Adrenal gland (tissue), 12 donors: ENCODE results near the gene PCGF2. TPM values are rescaled to one million over a fixed set of nuclear protein-coding genes. Genes with fewer than 3 reads are reported as not detected.

Experiments used
- DNase-seq, 7 donors: peaks; one replicate each; pipeline ENCODE4 v3.0.0-alpha.2; 2019 to 2020
- H3K27ac ChIP-seq, 5 donors: fragments of 200-600 bp; sonication (generic) in 4 of 5; 1 replicate in 3 of 5; 2 replicates in 2 of 5; pipeline versions ENCODE4 v1.5.1 to v1.8.0; 2016 to 2020; ENCODE audit warnings: mild to moderate bottlenecking in 1 of 5
- H3K27me3 ChIP-seq: fragments of 200-600 bp; 2 replicates; pipeline ENCODE4 v1.8.0; 2021
- H3K36me3 ChIP-seq, 2 donors: fragments of 200-600 bp; replicated peaks in 1 of 2; 1 replicate in 1 of 2; 2 replicates in 1 of 2; pipeline versions ENCODE4 v1.5.1 to v1.8.0; 2018 to 2022
- H3K4me1 ChIP-seq, 2 donors: fragments of 200-600 bp; replicated peaks in 1 of 2; 1 replicate in 1 of 2; 2 replicates in 1 of 2; pipeline versions ENCODE4 v1.5.1 to v1.8.0; 2018 to 2021
- H3K4me3 ChIP-seq, 4 donors: fragments of 200-600 bp; sonication (generic) in 3 of 4; one replicate each; pipeline ENCODE4 v1.5.1; 2016 to 2018
- H3K9me3 ChIP-seq, 3 donors: fragments of 200-600 bp; sonication (generic) in 1 of 3; replicated peaks in 1 of 3; 1 replicate in 2 of 3; 2 replicates in 1 of 3; pipeline versions ENCODE4 v1.5.1 to v1.8.0; 2016 to 2021
- POLR2A ChIP-seq, 2 donors: fragments of 450-650 bp; IDR thresholded peaks; one replicate each; pipeline ENCODE4 v1.6.1; 2017; ENCODE audit warnings: antibody characterized with exemption in 2 of 2, mild to moderate bottlenecking in 2 of 2, moderate library complexity in 1 of 2
- WGBS, 4 donors: extraction: QIAGEN DNeasy Blood & Tissue Kit in 2 of 4; methylation state at CpG; one replicate each; pipeline versions ENCODE4 v1.1.5 to v1.1.7; 2013 to 2017; 5-methylcytosine and 5-hydroxymethylcytosine counted together
- intact Hi-C, 2 donors: fragments of 100-400 bp; cut with DNase I; formaldehyde crosslinking; loops; one replicate each; pipeline versions ENCODE4 v1.14.1 to v1.15.0; 2022 to 2023
- polyA plus RNA-seq, 3 donors: library from polyadenylated mRNA; stranded (reverse); fragments of 200-250 nt in 2 of 3; fragments of 350-450 nt in 1 of 3; fragmentation: Illumina TruSeq in 1 of 3; extraction: RNeasy Lipid Tissue Mini Kit (QIAGEN cat#74804) in 1 of 3; gene quantifications; one replicate each; pipeline ENCODE4 v1.2.3, GENCODE V29; 2013 to 2014
- total RNA-seq, 9 donors: library from RNA; depleted of rRNA in 4 of 9; stranded (reverse); fragments of >200 nt in 4 of 9; fragments of 120-200 nt in 1 of 9; fragmentation: NEBNext Ultra II Directional in 1 of 9; extraction: Animal tissue kit (Norgen Biotek cat#: 25700) in 1 of 9; gene quantifications; one replicate each; pipeline versions ENCODE4 v1.1.0 to v1.2.4, GENCODE V29; 2013 to 2023
- TF ChIP-seq, protein P1 (sequence below), 6 experiments: fragments of 450-650 bp in 4 of 6; fragments of 200-600 bp in 2 of 6; sonication (generic) in 1 of 6; IDR thresholded peaks; 1 replicate in 5 of 6; 2 replicates in 1 of 6; pipeline versions ENCODE4 v1.5.1 to v1.8.0; 2016 to 2021; ENCODE audit warnings: antibody characterized with exemption in 6 of 6, mild to moderate bottlenecking in 2 of 6, moderate library complexity in 1 of 6
- donor health status: healthy with polysubstance abuse.
- donor health status: Bipolar disorder and iron deficiency.
- donor health status: DM: yes; HTN: yes; CAD: no.
- donor health status: DM: no; HTN: no; CAD: no.
- donor health status: DM: no; HTN: no; CAD: no.
- donor health status: DM: yes; HTN: yes; CAD: no.

The PCGF2 gene
- total and polyA plus RNA-seq, 12 donors, result 7.4 to 233 (median 38.9) TPM

DNA sequence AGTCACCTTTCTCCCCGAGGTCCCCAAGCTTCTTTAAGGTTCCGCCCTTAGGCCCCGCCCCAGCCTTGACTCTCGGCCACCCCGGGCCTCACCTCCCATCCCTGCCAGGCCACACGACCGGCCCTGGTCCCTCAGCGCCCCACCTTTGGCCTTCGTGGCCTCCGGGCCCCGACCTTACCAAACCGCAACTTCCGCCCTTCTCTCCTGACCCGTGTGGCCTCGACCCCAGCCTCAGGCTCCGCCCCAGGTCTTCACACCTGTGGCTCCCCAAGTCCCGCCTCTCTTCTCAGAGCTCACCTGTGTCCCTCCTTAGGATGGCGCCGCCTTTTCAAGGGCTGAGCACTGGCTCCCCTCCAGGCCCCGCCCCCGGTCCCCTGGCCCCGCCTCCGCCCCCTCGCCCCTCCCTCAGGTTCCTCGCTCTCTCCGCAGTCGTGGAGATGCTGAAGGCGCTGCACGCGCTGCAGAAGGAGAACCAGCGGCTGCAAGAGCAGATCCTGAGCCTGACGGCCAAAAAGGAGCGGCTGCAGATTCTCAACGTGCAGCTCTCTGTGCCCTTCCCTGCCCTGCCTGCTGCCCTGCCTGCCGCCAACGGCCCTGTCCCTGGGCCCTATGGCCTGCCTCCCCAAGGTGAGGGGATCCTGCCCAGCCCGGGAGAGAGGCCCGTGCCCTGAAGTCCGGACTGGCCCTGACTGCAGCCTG, 28.0 kb downstream of the PCGF2 start:
- peaks cover 0 to 66% of the 10 kb centered on the region in 2 donors for H3K36me3 ChIP-seq
- no peaks in the 10 kb centered on the region for H3K9me3 ChIP-seq
- TF ChIP-seq POLR2A (IDR thresholded peaks at IDR 0.05), result no peak
- TF ChIP-seq, protein P1, sequence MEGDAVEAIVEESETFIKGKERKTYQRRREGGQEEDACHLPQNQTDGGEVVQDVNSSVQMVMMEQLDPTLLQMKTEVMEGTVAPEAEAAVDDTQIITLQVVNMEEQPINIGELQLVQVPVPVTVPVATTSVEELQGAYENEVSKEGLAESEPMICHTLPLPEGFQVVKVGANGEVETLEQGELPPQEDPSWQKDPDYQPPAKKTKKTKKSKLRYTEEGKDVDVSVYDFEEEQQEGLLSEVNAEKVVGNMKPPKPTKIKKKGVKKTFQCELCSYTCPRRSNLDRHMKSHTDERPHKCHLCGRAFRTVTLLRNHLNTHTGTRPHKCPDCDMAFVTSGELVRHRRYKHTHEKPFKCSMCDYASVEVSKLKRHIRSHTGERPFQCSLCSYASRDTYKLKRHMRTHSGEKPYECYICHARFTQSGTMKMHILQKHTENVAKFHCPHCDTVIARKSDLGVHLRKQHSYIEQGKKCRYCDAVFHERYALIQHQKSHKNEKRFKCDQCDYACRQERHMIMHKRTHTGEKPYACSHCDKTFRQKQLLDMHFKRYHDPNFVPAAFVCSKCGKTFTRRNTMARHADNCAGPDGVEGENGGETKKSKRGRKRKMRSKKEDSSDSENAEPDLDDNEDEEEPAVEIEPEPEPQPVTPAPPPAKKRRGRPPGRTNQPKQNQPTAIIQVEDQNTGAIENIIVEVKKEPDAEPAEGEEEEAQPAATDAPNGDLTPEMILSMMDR (IDR thresholded peaks at IDR 0.05), result no peak
- H3K4me3 ChIP-seq, result no peak overlapping the region
- peak overlapping the region in 1 of 5 donors; percentile 39 for H3K27ac ChIP-seq
- WGBS, 4 donors, result 41 to 61% (median 52%) methylated on average over 22 to 39 of the region's 39 CpGs
- intact Hi-C loops, result no loop called here
- no peaks in the 10 kb centered on the region for H3K27me3 ChIP-seq
- DNase-seq, result peak in 1 of 7 donors; percentile 48
- peaks cover 12 to 13% of the 10 kb centered on the region in 2 donors for H3K4me1 ChIP-seq

DNA sequence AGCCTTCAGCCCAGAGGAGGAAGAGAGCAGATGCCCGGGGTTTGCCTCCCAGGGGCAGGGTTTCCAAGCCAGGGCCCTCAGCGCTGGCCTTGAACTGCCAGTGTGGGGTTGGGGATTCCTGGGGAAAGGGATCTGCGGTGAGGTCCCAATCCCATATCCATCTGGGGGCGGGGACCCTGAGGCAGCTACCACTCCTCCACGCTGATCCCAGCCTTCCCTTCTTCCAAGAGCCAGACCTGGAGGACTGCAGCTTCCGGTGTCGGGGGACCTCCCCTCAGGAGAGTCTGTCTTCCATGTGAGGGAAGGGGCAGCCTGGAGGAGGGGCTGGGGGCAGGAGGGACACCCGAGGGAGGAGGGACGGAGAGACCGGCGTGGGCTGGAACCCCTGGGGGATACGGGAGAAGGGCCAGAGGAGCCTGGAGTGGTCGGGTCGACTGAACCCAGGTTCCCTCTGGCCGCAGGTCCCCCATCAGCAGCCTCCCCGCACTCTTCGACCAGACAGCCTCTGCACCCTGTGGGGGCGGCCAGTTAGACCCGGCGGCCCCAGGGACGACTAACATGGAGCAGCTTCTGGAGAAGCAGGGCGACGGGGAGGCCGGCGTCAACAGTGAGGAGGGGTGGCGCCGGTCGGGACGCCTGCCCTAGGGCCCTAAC, 28.7 kb downstream of the PCGF2 start:
- 55 to 70% (median 64%) methylated on average over 20 to 29 of the region's 29 CpGs for WGBS, 4 donors
- Histone ChIP-seq H3K4me3 (no peak overlapping the region), H3K9me3 (no peaks in the 10 kb centered on the region), H3K36me3 (peaks cover 0 to 68% of the 10 kb centered on the region in 2 donors), H3K27ac (peak overlapping the region in 1 of 5 donors; percentile 39), H3K27me3 (no peaks in the 10 kb centered on the region), H3K4me1 (peaks cover 5 to 8% of the 10 kb centered on the region in 2 donors)
- TF ChIP-seq, protein P1 (IDR thresholded peaks at IDR 0.05), result no peak
- TF ChIP-seq POLR2A (IDR thresholded peaks at IDR 0.05), result no peak
- intact Hi-C loops, result no loop called here
- DNase-seq, result no peak

DNA sequence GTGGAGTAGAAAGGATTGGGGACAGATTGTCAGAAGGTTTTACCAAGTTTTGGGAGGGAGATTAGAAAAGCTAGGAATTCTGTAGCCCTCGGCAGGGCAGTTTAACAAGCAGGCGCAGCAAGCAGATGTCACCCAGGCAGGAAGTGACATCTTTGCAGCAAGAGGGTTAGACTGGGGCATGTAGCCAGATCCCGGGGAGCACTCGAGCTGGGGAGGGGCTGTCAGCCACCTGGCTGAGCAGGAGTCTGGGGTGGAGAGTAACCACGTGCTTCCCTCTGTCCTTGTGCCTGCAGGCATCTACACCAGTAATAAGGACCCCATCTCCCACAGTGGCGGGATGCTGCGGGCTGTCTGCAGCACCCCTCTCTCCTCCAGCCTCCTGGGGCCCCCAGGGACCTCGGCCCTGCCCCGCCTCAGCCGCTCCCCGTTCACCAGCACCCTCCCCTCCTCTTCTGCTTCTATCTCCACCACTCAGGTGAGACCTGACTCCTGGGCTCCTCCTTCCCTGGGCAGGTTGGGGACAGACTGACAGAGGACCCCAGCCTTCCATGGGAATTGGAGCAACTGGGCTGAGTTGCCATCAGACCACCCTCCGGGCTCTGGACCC, 30.9 kb downstream of the PCGF2 start:
- TF ChIP-seq, protein P1 (IDR thresholded peaks at IDR 0.05), result no peak
- no peak for TF ChIP-seq POLR2A (IDR thresholded peaks at IDR 0.05)
- WGBS, 4 donors, result 86 to 89% (median 87%) methylated on average over 11 to 12 of the region's 12 CpGs
- H3K36me3 ChIP-seq, result peaks cover 0 to 78% of the 10 kb centered on the region in 2 donors
- intact Hi-C loops, result no loop called here
- peaks cover 0 to 6% of the 10 kb centered on the region in 2 donors for H3K4me1 ChIP-seq
- no peaks in the 10 kb centered on the region for H3K27me3 ChIP-seq
- no peaks in the 10 kb centered on the region for H3K9me3 ChIP-seq
- H3K27ac ChIP-seq, result no peak overlapping the region
- no peak for DNase-seq
- H3K4me3 ChIP-seq, result no peak overlapping the region

DNA sequence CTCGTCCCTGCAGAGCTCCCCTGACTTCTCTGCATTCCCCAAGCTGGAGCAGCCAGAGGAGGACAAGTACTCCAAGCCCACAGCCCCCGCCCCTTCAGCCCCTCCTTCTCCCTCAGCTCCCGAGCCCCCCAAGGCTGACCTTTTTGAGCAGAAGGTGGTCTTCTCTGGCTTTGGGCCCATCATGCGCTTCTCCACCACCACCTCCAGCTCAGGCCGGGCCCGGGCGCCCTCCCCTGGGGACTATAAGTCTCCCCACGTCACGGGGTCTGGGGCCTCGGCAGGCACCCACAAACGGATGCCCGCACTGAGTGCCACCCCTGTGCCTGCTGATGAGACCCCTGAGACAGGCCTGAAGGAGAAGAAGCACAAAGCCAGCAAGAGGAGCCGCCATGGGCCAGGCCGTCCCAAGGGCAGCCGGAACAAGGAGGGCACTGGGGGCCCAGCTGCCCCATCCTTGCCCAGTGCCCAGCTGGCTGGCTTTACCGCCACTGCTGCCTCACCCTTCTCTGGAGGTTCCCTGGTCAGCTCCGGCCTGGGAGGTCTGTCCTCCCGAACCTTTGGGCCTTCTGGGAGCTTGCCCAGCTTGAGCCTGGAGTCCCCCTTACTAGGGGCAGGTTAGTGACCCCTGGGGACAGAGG, 31.6 kb downstream of the PCGF2 start:
- TF ChIP-seq, protein P1 (IDR thresholded peaks at IDR 0.05), result no peak
- TF ChIP-seq POLR2A (IDR thresholded peaks at IDR 0.05), result no peak
- intact Hi-C loops, result no loop called here
- no peak overlapping the region for H3K27ac ChIP-seq
- H3K4me1 ChIP-seq, result peaks cover 0 to 6% of the 10 kb centered on the region in 2 donors
- no peak for DNase-seq
- no peaks in the 10 kb centered on the region for H3K27me3 ChIP-seq
- H3K36me3 ChIP-seq, result peaks cover 0 to 79% of the 10 kb centered on the region in 2 donors
- 87 to 92% (median 89%) methylated on average over 3 to 18 of the region's 18 CpGs for WGBS, 4 donors
- no peak overlapping the region for H3K4me3 ChIP-seq
- H3K9me3 ChIP-seq, result no peaks in the 10 kb centered on the region
